HepG2 (cell line): Measurements from ENCODE around the gene RGS6.
"Not testable (repeated sequence)": the region's sequence is repeated elsewhere in the genome, so short reads cannot be mapped to it uniquely, and the experiment has no call there.

Experiments
- ATF7 ChIP-seq, 2 experiments: fragments of 450-650 bp in 1 of 2; sonication (generic) in 1 of 2; formaldehyde crosslinking in 1 of 2; IDR thresholded peaks; 2 replicates each; pipeline versions ENCODE4 v1.4.0 to v1.6.1; 2016 to 2020; ENCODE audit warnings: antibody characterized with exemption in 1 of 2, mild to moderate bottlenecking in 1 of 2, missing genetic modification reagents in 1 of 2
- TCF7L2 ChIP-seq: IDR thresholded peaks from 2 replicates; pipeline ENCODE4 v1.6.1; 2011; ENCODE audit warnings: mild to moderate bottlenecking, low read depth, low read length, moderate library complexity
- ZBTB1 ChIP-seq: sonication (generic); formaldehyde crosslinking; IDR thresholded peaks from 2 replicates; pipeline ENCODE4 v1.4.0; 2020; ENCODE audit warnings: missing genetic modification reagents, borderline replicate concordance
- ZNF552 ChIP-seq: sonication (generic); formaldehyde crosslinking; IDR thresholded peaks from 2 replicates; pipeline ENCODE4 v1.9.0; 2022; ENCODE audit warnings: missing genetic modification reagents, mild to moderate bottlenecking, borderline replicate concordance
- ZNF768 ChIP-seq: sonication (generic); formaldehyde crosslinking; IDR thresholded peaks from 2 replicates; pipeline ENCODE4 v1.4.0; 2020; ENCODE audit warnings: missing genetic modification reagents

GRCh38 chr14:71940500-71940899 is 8.3 kb downstream of the RGS6 start:
- not testable (repeated sequence) for TF ChIP-seq ZNF552 (CRISPR knock-in tag); ATF7 (IDR thresholded peaks at IDR 0.05); ATF7 (CRISPR knock-in tag; IDR thresholded peaks at IDR 0.05); ZNF768 (CRISPR knock-in tag); TCF7L2; ZBTB1
